HepG2 (cell line): ENCODE results near the gene CREB3. TPM values are rescaled to one million over a fixed set of nuclear protein-coding genes. Genes with fewer than 3 reads are reported as not detected.
A peak's percentile ranks its signal among the peaks of the same experiment; 100 is the strongest.

ENCODE experiments used
- ADNP ChIP-seq: sonication (generic); formaldehyde crosslinking; IDR thresholded peaks from 2 replicates; pipeline ENCODE4 v1.4.0; 2020; ENCODE audit warnings: missing genetic modification reagents
- BRD4 ChIP-seq: sonication (generic); formaldehyde crosslinking; IDR thresholded peaks from 2 replicates; pipeline ENCODE4 v1.4.0; 2020; ENCODE audit warnings: missing genetic modification reagents
- DPF2 ChIP-seq: sonication (generic); formaldehyde crosslinking; IDR thresholded peaks from 2 replicates; pipeline ENCODE4 v1.4.0; 2020; ENCODE audit warnings: mild to moderate bottlenecking, low read depth, missing genetic modification reagents, borderline replicate concordance
- ELF1 ChIP-seq: sonication (generic); formaldehyde crosslinking; IDR thresholded peaks from 2 replicates; pipeline ENCODE4 v1.4.0; 2020; ENCODE audit warnings: missing genetic modification reagents
- FOXA3 ChIP-seq: IDR thresholded peaks from 2 replicates; pipeline ENCODE4 v1.6.1; 2016; ENCODE audit warnings: missing genetic modification reagents, missing compliant biosample characterization
- GATAD2A ChIP-seq: IDR thresholded peaks from 2 replicates; pipeline ENCODE4 v1.6.1; 2016
- ISL2 ChIP-seq: sonication (generic); formaldehyde crosslinking; IDR thresholded peaks from 2 replicates; pipeline ENCODE4 v1.5.0; 2020; ENCODE audit warnings: missing genetic modification reagents
- KDM5B ChIP-seq: sonication (generic); formaldehyde crosslinking; IDR thresholded peaks from 2 replicates; pipeline ENCODE4 v1.4.0; 2020; ENCODE audit warnings: missing genetic modification reagents, mild to moderate bottlenecking, borderline replicate concordance
- MATR3 ChIP-seq: sonication (generic); formaldehyde crosslinking; IDR thresholded peaks from 2 replicates; pipeline ENCODE4 v1.4.0; 2020; ENCODE audit warnings: missing genetic modification reagents
- MIER3 ChIP-seq: IDR thresholded peaks from 2 replicates; pipeline ENCODE4 v1.6.1; 2016; ENCODE audit warnings: missing compliant biosample characterization, borderline replicate concordance
- NFYC ChIP-seq: IDR thresholded peaks from 2 replicates; pipeline ENCODE4 v1.6.1; 2016; ENCODE audit warnings: missing genetic modification reagents, missing compliant biosample characterization
- RBAK ChIP-seq: sonication (generic); formaldehyde crosslinking; IDR thresholded peaks from 2 replicates; pipeline ENCODE4 v1.5.1; 2020; ENCODE audit warnings: mild to moderate bottlenecking, missing genetic modification reagents
- RELA ChIP-seq: sonication (generic); formaldehyde crosslinking; IDR thresholded peaks from 2 replicates; pipeline ENCODE4 v1.4.0; 2020; ENCODE audit warnings: missing genetic modification reagents
- SOX5 ChIP-seq: IDR thresholded peaks from 2 replicates; pipeline ENCODE4 v1.6.1; 2016; ENCODE audit warnings: borderline replicate concordance
- SP5 ChIP-seq: IDR thresholded peaks from 2 replicates; pipeline ENCODE4 v1.6.1; 2016; ENCODE audit warnings: low read depth, borderline replicate concordance
- TCF7L2 ChIP-seq: IDR thresholded peaks from 2 replicates; pipeline ENCODE4 v1.6.1; 2011; ENCODE audit warnings: mild to moderate bottlenecking, low read depth, low read length, moderate library complexity
- TEAD2 ChIP-seq: sonication (generic); formaldehyde crosslinking; IDR thresholded peaks from 2 replicates; pipeline ENCODE4 v1.9.0; 2021; ENCODE audit warnings: missing genetic modification reagents
- ZNF143 ChIP-seq: sonication (generic); formaldehyde crosslinking; IDR thresholded peaks from 2 replicates; pipeline ENCODE4 v1.4.0; 2020; ENCODE audit warnings: missing genetic modification reagents
- ZNF24 ChIP-seq: fragments of 450-650 bp; IDR thresholded peaks from 2 replicates; pipeline ENCODE4 v1.6.1; 2017; ENCODE audit warnings: antibody characterized with exemption, mild to moderate bottlenecking
- ZNF333 ChIP-seq: sonication (generic); formaldehyde crosslinking; IDR thresholded peaks from 2 replicates; pipeline ENCODE4 v1.4.0; 2020; ENCODE audit warnings: mild to moderate bottlenecking, missing genetic modification reagents, borderline replicate concordance
- ZNF614 ChIP-seq: IDR thresholded peaks from 2 replicates; pipeline ENCODE4 v1.6.1; 2018; ENCODE audit warnings: missing biosample characterization, missing genetic modification reagents, inconsistent platforms, borderline replicate concordance
- ZNF746 ChIP-seq: sonication (generic); formaldehyde crosslinking; IDR thresholded peaks from 2 replicates; pipeline ENCODE4 v1.8.0; 2022; ENCODE audit warnings: mild to moderate bottlenecking, missing genetic modification reagents
- ZSCAN30 ChIP-seq: sonication (generic); formaldehyde crosslinking; IDR thresholded peaks from 2 replicates; pipeline ENCODE4 v1.5.0; 2020; ENCODE audit warnings: mild to moderate bottlenecking, missing genetic modification reagents
- ZSCAN31 ChIP-seq: sonication (generic); formaldehyde crosslinking; IDR thresholded peaks from 2 replicates; pipeline ENCODE4 v1.5.0; 2020; ENCODE audit warnings: low read depth, mild to moderate bottlenecking, missing genetic modification reagents
- polyA plus RNA-seq, 8 experiments: library from polyadenylated mRNA; depleted of rRNA in 3 of 8; stranded (reverse) in 7 of 8; unstranded in 1 of 8; fragments of >200 nt; fragmentation: Illumina TruSeq in 4 of 8; extraction: Trizol in 4 of 8; gene quantifications; 2 replicates each; pipeline versions ENCODE4 v1.2.1 to v1.2.3, GENCODE V29; 2011 to 2016; ENCODE audit warnings: low read depth in 4 of 8, missing spikeins in 1 of 8, mixed read lengths in 1 of 8; ENCODE audit not compliant: insufficient read depth in 1 of 8
- total RNA-seq, 5 experiments: library from RNA; depleted of rRNA; stranded (reverse); fragments of >200 nt; fragmentation: Illumina TruSeq; extraction: Trizol; gene quantifications; 2 replicates each; pipeline ENCODE4 v1.2.3, GENCODE V29; 2016; ENCODE audit warnings: low read depth in 1 of 5
- TF ChIP-seq, protein P1 (sequence below): sonication (generic); formaldehyde crosslinking; IDR thresholded peaks from 2 replicates; pipeline ENCODE4 v1.4.0; 2020; ENCODE audit warnings: missing genetic modification reagents, borderline replicate concordance
- TF ChIP-seq, protein P2 (sequence below): sonication (generic); formaldehyde crosslinking; IDR thresholded peaks from 2 replicates; pipeline ENCODE4 v1.4.0; 2020; ENCODE audit warnings: missing genetic modification reagents
- TF ChIP-seq, protein P3 (sequence below): sonication (generic); formaldehyde crosslinking; IDR thresholded peaks from 2 replicates; pipeline ENCODE4 v1.8.0; 2022; ENCODE audit warnings: low read depth, missing genetic modification reagents

The CREB3 gene
- total and polyA plus RNA-seq, 2 of the 13 experiments (the other 11 are each of a cell fraction or from before 2014, with no cell fraction given), result 11.1 to 34.2 TPM

DNA sequence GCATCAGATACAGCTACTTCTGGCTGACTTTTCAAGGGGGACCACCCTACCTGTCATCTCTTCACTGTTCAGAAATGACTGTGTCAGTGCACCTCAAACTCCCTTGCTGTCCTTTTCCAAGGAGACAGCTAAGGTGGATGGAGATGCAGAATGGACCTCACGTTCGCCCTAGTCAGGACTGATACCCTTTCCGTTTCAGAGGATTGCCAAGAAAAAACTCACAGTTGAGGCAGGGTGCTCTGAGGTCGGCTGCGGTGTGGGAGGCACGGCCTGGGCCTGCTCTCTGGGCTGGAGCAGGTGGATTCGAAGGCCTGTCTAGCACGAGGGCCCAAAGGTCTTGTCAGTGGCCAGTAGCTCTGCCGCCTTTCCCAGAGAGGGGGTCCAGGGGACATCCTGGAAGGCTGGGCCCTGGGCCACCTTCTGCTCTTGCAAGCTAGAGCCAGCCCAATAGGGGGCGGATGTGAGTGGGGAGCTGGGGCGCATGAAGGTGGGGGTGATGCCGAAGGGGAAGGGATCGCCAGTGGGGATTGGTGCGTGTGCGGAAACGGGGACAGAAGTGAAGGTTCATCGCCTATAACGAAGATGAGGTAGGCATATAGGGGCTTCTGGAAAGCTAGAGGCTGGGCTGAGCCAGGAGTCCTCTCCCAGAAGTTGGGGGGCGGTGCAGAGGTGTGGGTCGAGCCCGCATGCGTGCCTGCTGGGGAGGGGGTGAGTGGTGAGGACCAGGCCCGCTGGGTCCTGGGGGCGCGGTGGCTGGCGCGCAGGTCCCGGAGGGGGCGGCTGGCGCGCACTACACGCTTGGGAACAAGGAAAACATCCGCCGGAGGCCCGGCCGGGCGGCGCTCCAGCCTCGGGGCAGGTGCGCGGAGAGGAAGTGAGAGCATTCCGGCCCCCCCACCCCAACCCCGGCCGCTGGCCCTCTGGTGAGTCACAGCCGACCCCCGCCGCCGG, 24.1 kb downstream of the CREB3 start (continued):
- TF ChIP-seq, protein P1, sequence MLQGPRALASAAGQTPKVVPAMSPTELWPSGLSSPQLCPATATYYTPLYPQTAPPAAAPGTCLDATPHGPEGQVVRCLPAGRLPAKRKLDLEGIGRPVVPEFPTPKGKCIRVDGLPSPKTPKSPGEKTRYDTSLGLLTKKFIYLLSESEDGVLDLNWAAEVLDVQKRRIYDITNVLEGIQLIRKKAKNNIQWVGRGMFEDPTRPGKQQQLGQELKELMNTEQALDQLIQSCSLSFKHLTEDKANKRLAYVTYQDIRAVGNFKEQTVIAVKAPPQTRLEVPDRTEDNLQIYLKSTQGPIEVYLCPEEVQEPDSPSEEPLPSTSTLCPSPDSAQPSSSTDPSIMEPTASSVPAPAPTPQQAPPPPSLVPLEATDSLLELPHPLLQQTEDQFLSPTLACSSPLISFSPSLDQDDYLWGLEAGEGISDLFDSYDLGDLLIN (CRISPR knock-in tag), result peak; percentile 75; the same call in 1 of the 2 replicates
- TF ChIP-seq, protein P2, sequence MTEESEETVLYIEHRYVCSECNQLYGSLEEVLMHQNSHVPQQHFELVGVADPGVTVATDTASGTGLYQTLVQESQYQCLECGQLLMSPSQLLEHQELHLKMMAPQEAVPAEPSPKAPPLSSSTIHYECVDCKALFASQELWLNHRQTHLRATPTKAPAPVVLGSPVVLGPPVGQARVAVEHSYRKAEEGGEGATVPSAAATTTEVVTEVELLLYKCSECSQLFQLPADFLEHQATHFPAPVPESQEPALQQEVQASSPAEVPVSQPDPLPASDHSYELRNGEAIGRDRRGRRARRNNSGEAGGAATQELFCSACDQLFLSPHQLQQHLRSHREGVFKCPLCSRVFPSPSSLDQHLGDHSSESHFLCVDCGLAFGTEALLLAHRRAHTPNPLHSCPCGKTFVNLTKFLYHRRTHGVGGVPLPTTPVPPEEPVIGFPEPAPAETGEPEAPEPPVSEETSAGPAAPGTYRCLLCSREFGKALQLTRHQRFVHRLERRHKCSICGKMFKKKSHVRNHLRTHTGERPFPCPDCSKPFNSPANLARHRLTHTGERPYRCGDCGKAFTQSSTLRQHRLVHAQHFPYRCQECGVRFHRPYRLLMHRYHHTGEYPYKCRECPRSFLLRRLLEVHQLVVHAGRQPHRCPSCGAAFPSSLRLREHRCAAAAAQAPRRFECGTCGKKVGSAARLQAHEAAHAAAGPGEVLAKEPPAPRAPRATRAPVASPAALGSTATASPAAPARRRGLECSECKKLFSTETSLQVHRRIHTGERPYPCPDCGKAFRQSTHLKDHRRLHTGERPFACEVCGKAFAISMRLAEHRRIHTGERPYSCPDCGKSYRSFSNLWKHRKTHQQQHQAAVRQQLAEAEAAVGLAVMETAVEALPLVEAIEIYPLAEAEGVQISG (CRISPR knock-in tag), result peak; percentile 83
- no peak for TF ChIP-seq ZNF24
- peak; percentile 60; the same call in 1 of the 2 replicates for TF ChIP-seq ZNF614 (CRISPR knock-in tag)
- TF ChIP-seq ZSCAN31, result no peak; the same call in 1 of the 2 replicates
- TF ChIP-seq ZNF143, result peak; percentile 46; the same call in 1 of the 2 replicates
- TF ChIP-seq FOXA3 (CRISPR knock-in tag), result no peak; the same call in 1 of the 2 replicates
- TF ChIP-seq GATAD2A (CRISPR knock-in tag), result peak; percentile 52
- TF ChIP-seq NFYC (CRISPR knock-in tag), result no peak
- TF ChIP-seq MIER3 (CRISPR knock-in tag), result no peak
- no peak for TF ChIP-seq SP5 (CRISPR knock-in tag)
- TF ChIP-seq DPF2 (CRISPR knock-in tag), result peak; percentile 46; the same call in 1 of the 2 replicates
- TF ChIP-seq ISL2 (CRISPR knock-in tag), result peak; percentile 69
- peak; percentile 65; the same call in 1 of the 2 replicates for TF ChIP-seq ZNF746 (CRISPR knock-in tag)
- peak; percentile 22; the same call in 1 of the 2 replicates for TF ChIP-seq ELF1 (CRISPR knock-in tag)
- no peak for TF ChIP-seq ZNF333 (CRISPR knock-in tag)
- TF ChIP-seq SOX5 (CRISPR knock-in tag), result no peak
- no peak for TF ChIP-seq TEAD2
- TF ChIP-seq MATR3 (CRISPR knock-in tag), result no peak
- TF ChIP-seq RELA (CRISPR knock-in tag), result no peak
- TF ChIP-seq TCF7L2, result no peak
- TF ChIP-seq ZSCAN30, result peak; percentile 84; the same call in 1 of the 2 replicates
- no peak for TF ChIP-seq ADNP
- peak; percentile 76 for TF ChIP-seq KDM5B (CRISPR knock-in tag)
- peak; percentile 75 for TF ChIP-seq BRD4 (CRISPR knock-in tag)
- TF ChIP-seq RBAK (CRISPR knock-in tag), result peak; percentile 32; the same call in 1 of the 2 replicates
- TF ChIP-seq, protein P3, sequence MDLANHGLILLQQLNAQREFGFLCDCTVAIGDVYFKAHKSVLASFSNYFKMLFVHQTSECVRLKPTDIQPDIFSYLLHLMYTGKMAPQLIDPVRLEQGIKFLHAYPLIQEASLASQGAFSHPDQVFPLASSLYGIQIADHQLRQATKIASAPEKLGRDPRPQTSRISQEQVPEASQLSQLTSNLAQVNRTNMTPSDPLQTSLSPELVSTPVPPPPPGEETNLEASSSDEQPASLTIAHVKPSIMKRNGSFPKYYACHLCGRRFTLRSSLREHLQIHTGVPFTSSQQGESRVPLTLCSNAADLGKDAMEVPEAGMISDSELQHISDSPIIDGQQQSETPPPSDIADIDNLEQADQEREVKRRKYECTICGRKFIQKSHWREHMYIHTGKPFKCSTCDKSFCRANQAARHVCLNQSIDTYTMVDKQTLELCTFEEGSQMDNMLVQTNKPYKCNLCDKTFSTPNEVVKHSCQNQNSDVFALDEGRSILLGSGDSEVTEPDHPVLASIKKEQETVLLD (CRISPR knock-in tag), result peak; percentile 15; the same call in 1 of the 2 replicates
